ENCODE results near the gene METTL25B. TPM values are rescaled to one million over a fixed set of nuclear protein-coding genes. Genes with fewer than 3 reads are reported as not detected.
A peak's percentile ranks its signal among the peaks of the same experiment; 100 is the strongest.

Gene METTL25B
- total RNA-seq, 2 experiments from 2014 or later = 44.0 to 49.6 TPM

DNA sequence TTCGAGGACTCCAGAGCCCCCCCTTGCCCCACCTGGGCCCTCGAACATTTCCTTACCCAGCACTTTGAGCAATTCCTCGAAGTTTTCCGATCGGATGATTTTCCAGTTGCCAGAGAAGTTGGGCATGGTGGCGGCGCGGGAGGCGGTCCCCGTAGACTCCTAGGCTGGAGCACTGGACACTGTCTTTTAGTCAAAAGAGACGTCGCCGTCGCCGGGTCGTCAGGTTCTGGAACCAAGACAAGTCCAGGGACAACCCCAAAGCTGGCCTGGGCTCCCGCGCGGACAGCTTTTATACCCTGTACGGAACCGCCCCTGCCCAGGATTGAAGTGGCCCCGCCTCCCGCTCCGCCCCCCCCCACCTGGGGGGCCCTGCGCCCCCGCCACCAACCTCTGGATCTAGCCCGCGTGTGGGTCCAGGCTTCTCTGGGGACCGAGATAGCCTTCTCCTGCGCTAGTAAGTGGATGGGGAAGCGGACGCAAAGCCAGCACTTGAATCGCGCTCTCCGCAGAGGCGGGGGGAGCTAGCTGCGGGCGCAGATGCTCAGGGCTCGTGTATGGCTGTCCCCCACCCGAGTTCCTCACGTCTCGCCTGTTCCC is 22.9 kb upstream of the METTL25B start, which contains the start of gene CRABP2:
Gene CRABP2, minus strand, starts transcription at position 263 of the 597 bp plus-strand sequence. Its CDS starts 137 bp downstream, at position 126.
- Mint-ChIP-seq H3K9me3 (ENCODE audit: low read depth) (no peaks in the 10 kb centered on the region), H3K36me3 (no peaks in the 10 kb centered on the region), H3K27ac (no peak within 1 kb of the TSS), H3K27me3 (peaks cover 43% of the 10 kb centered on the region), H3K4me1 (peaks cover 22% of the 10 kb centered on the region), H3K4me3 (peak within 1 kb of the TSS; percentile 56)
- peak; percentile 40 for ATAC-seq
- DNase-seq = peak; percentile 46
- CTCF ChIA-PET = interaction anchor here (0.6 to 12.5 kb wide), 16 partner anchors 8 to 320 kb away, joined by 3 to 286 read pairs (median 7); partner anchors contain the start of genes HDGF, METTL25B, NES and NTRK1

DNA sequence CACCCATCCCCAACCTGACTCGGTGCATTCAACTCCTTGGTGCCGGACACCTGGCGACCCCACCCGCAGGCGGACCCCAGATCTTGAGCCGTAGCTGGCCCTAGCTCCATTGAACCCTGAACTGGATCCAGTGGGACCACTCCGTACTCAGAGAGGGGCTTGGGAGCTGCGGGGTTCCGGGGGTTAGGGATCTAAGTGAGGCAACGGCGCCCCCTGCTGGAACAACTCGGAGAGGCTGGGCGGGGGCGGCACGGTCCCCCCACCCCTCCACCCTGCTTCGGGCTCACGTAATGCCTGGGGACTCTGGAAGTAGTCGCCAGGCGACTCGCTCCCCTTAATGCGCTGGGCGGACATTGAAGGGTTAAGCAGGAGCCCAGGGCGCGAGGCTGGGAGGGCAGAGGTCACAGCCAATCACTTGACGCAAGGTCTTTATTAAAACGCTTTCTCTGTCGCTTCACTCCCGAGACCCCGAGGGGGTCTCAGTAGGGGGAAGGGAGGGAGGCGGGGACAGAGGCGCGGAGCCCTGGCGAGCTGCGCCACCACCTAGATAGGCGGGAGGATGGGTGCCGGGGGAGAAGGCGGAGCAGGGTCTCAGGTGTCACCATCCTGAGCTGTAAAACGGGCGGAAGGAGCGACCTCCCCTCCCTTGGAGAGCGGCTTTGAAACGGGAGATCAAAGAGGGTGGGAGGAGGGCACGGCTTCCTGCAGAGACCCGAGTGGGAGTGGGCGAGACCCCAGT is 22.2 kb upstream of the METTL25B start:
- DNase-seq (peak; percentile 70), ATAC-seq (peak; percentile 77)
- Mint-ChIP-seq H3K36me3 (no peaks in the 10 kb centered on the region), H3K4me1 (peaks cover 20% of the 10 kb centered on the region), H3K4me3 (peak overlapping the region; percentile 56), H3K27me3 (peaks cover 43% of the 10 kb centered on the region), H3K9me3 (ENCODE audit: low read depth) (no peaks in the 10 kb centered on the region), H3K27ac (no peak overlapping the region)
- CTCF ChIA-PET = interaction anchor here (0.6 to 12.5 kb wide), 24 partner anchors 9 to 320 kb away, joined by 3 to 286 read pairs (median 4); partner anchors contain the start of genes HDGF, METTL25B, NES and NTRK1

DNA sequence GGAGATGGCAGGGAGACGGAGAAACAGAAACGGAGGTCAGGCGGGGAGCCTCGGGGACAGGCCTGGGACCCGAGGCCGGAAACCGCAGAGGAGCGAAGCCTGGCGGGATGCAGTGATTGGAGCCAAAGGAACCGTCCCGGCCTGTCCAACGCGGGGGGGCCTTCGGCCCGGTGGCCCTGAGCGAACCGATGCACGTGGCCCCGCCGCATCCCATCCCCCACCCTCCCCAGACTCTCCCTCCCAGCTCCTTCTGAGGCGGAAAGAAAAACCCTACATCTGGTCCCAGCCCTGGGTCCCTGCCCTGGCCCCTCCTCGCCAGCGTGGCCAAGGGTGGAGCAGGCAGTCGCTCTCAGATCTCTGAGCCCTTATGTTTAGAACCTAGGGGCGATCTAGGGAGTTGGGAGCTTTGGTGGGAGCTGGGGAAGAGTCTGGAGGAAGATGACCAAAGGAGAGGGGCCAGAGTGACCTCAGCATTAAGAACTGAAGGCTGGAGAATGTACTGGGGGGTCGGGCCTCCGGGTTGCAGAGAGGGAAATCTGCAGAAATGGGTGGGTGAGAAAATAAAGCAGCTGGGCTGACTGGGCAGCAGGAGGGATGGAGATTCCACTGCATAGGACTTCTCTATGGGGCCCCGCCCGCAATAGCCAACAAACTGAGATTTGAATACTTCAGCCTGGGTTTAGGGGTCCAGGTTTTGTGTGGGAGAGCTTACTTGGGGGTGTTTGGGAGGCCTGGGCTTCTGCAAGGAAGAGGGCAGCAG is 21.4 kb upstream of the METTL25B start:
- ATAC-seq (no peak), DNase-seq (no peak)
- no peak overlapping the region for H3K27ac Mint-ChIP-seq
- no peaks in the 10 kb centered on the region for H3K9me3 Mint-ChIP-seq (ENCODE audit: low read depth)
- peaks cover 40% of the 10 kb centered on the region for H3K27me3 Mint-ChIP-seq
- H3K4me1 Mint-ChIP-seq = peaks cover 20% of the 10 kb centered on the region
- CTCF ChIA-PET = interaction anchor here (0.6 to 12.5 kb wide), 20 partner anchors 9 to 321 kb away, joined by 3 to 286 read pairs (median 5); partner anchors contain the start of genes HDGF, METTL25B, NES and NTRK1
- peak overlapping the region; percentile 56 for H3K4me3 Mint-ChIP-seq
- H3K36me3 Mint-ChIP-seq = no peaks in the 10 kb centered on the region

DNA sequence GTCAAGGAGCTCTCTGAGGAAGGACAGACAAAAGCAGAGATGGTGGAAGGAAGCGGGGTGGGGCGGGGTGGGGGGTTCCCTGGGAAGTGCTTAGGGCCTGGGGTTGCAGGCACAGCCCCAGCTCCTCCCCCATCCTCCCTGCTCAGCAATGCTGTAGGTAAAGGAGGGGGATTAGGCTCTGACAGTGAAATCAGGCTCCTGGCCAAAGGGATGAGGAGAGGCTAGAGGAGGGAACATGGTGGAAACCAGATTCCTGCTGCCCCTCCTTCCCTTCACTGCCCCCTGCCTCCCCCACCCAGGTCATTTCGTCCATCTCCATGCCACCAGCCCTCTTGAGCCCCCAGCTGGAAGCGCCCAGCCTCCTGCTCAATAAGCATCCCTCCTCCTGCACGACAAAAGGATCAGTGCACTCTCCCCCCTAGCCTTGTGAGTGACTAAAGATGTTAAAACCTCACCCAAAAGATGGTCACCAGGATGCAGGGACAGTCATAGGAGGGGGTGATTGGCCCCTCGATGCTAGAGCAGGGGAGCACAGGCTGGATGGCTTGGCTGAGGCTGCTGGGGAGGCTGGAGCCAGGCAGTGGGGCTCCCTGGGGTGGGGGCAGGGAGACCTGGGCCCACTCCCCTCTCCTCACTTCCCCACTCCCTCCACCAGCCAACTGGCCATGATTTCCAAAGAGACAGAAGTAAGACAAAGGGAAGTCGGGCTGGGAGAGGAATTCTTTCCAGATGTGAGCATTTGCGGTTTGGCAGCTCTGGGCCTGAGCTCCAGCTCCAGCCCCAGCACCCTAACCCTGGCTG is 20.7 kb upstream of the METTL25B start:
- no peak for ATAC-seq
- no peak overlapping the region for H3K27ac Mint-ChIP-seq
- no peak for DNase-seq
- peaks cover 40% of the 10 kb centered on the region for H3K27me3 Mint-ChIP-seq
- CTCF ChIA-PET = interaction anchor here (0.8 to 12.5 kb wide), 13 partner anchors 8 to 183 kb away, joined by 3 to 286 read pairs (median 10); partner anchors contain the start of genes METTL25B, NES and NTRK1
- H3K4me3 Mint-ChIP-seq = no peak overlapping the region
- H3K4me1 Mint-ChIP-seq = peaks cover 20% of the 10 kb centered on the region
- no peaks in the 10 kb centered on the region for H3K36me3 Mint-ChIP-seq
- H3K9me3 Mint-ChIP-seq (ENCODE audit: low read depth) = no peaks in the 10 kb centered on the region

DNA sequence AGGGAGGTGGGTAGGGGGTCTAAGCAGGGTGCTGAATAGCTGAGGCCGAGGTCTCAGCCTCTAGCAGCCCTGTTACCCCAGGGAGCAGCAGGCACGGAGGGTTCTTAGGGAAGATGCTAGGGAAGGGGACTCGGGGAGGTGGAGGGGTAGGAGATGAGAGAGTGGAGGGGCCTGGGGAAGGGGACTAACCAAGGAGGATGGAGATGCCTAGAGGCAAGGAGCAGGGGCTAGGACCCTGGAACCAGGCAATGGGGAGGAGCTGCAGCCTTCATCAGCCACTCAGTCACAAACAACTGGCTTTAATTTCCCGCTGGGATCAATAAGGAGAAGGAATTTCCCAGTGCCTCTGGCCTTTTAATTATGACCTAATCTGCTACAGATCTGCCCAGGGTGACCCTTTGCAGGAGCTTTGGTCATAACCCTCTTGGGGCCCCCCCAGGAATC is 20.0 kb upstream of the METTL25B start:
- H3K27ac Mint-ChIP-seq = no peak overlapping the region
- H3K4me3 Mint-ChIP-seq = no peak overlapping the region
- no peaks in the 10 kb centered on the region for H3K36me3 Mint-ChIP-seq
- no peak for DNase-seq
- H3K27me3 Mint-ChIP-seq = peaks cover 37% of the 10 kb centered on the region
- CTCF ChIA-PET = interaction anchor here (0.8 to 12.5 kb wide), 5 partner anchors 18 to 100 kb away, joined by 3 to 286 read pairs (median 8); no protein-coding TSS in a partner anchor
- H3K9me3 Mint-ChIP-seq (ENCODE audit: low read depth) = no peaks in the 10 kb centered on the region
- peaks cover 20% of the 10 kb centered on the region for H3K4me1 Mint-ChIP-seq
- ATAC-seq = no peak

DNA sequence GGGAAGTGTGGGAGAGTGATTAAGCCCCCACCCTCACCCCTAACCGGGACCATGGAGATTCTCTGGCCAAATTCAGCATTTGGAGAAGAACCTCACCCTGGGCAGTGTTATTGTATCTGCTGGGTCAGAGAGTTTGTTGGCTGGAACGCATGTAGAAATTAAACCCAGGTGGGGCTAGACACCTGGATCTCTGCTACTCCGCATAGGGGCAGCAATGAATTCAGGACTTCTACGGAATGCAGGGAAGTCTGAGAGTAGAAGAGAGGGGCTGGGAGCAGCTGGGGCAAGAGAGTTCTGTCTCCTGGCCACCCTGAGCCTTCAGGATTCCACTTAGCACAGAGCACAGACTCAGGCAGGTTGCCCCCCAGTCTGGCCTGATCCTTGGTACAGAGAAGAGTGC is 19.2 kb upstream of the METTL25B start:
- CTCF ChIA-PET = interaction anchor here (0.8 to 12.5 kb wide), 4 partner anchors 17 to 49 kb away, joined by 3 to 286 read pairs (median 37); no protein-coding TSS in a partner anchor
- no peak overlapping the region for H3K4me3 Mint-ChIP-seq
- ATAC-seq = no peak
- H3K36me3 Mint-ChIP-seq = no peaks in the 10 kb centered on the region
- H3K27ac Mint-ChIP-seq = no peak overlapping the region
- no peak for DNase-seq
- H3K9me3 Mint-ChIP-seq (ENCODE audit: low read depth) = no peaks in the 10 kb centered on the region
- H3K4me1 Mint-ChIP-seq = peaks cover 20% of the 10 kb centered on the region
- H3K27me3 Mint-ChIP-seq = peaks cover 29% of the 10 kb centered on the region

DNA sequence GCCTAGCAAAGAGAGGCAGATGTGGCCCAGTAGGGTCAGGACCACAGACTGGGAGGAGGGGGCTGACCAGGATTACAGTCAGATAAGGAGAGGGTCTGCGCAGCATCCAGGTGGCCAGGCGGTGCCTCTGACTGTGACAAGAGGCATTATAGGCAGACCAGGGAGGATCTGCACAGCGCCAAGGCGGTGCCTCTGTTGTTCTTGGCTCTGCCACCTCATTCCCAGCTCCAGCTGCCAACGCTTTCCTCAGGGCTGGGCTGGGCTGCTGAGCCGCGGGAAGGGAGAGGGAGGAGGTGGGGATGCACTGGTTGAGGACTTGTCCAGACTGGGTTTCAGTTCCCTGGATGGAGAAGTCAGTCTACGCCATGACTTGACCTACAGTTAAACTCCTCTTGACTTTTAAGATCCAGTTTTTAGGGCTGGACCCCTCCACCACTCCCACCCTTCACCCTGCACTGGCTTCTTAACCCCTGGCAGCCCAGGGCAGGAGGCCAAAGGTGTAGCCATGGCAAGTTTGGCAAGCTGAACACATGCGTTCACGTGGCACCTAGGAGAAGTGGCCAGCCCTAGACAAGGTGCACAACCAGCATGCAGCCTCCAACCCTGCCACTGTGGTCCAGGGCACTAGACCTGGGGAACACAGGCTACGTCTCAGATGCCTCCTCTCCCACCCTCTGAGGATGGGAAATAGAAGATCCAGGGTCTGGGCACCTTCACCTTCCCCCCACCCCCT is 18.3 kb upstream of the METTL25B start:
- ATAC-seq (no peak), DNase-seq (no peak)
- peaks cover 19% of the 10 kb centered on the region for H3K4me1 Mint-ChIP-seq
- CTCF ChIA-PET = interaction anchor here (0.9 to 12.5 kb wide), 3 partner anchors 16 to 25 kb away, joined by 3 to 286 read pairs (median 77); no protein-coding TSS in a partner anchor
- no peaks in the 10 kb centered on the region for H3K9me3 Mint-ChIP-seq (ENCODE audit: low read depth)
- H3K36me3 Mint-ChIP-seq = no peaks in the 10 kb centered on the region
- H3K4me3 Mint-ChIP-seq = no peak overlapping the region
- peaks cover 20% of the 10 kb centered on the region for H3K27me3 Mint-ChIP-seq
- no peak overlapping the region for H3K27ac Mint-ChIP-seq

DNA sequence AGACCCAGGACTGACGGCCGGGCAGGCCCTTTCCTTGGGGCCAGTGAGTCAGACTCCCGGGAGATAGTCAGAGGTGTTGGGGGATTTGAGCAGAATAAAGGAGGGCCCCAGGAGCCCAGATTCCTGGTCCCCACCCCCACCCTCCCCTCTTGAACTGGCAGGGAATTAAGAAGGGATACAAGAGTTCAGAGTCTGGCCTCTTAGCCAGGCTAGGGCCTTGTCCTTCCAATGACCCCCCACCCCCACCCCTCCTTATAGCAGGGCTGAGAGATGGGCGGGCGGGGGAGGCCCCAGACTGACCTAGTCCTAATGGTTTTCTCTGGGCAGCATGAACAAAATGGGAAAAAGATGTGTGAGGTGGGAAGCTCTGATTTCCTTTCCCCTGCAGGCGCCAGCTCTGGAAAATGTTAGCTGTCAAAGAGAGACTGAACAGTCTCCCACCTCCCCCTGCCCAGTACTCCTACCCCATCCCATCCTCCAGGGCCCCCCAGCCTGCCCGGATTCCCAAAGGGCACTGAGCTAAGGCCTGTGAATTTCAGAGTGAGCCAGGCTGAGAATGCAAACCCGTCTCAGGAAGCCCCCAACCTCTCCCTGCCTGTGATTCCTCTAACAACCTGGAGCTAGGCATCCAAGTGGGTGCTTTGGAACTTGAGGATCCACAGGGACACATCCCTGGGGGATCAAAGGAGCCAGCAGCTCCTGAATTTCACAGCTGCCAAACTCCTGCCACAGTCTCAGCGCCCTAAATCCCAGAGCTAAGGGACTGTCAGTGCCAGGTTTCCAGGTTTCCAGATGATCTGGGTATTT is 17.1 kb upstream of the METTL25B start:
- CTCF ChIA-PET = interaction anchor here (0.7 to 8.2 kb wide), 9 partner anchors 9 to 87 kb away, joined by 3 to 77 read pairs (median 3); no protein-coding TSS in a partner anchor
- H3K4me1 Mint-ChIP-seq = peaks cover 10% of the 10 kb centered on the region
- H3K4me3 Mint-ChIP-seq = no peak overlapping the region
- no peak for ATAC-seq
- H3K27ac Mint-ChIP-seq = no peak overlapping the region
- no peak for DNase-seq
- peaks cover 3% of the 10 kb centered on the region for H3K36me3 Mint-ChIP-seq
- peaks cover 8% of the 10 kb centered on the region for H3K27me3 Mint-ChIP-seq
- H3K9me3 Mint-ChIP-seq (ENCODE audit: low read depth) = no peaks in the 10 kb centered on the region

DNA sequence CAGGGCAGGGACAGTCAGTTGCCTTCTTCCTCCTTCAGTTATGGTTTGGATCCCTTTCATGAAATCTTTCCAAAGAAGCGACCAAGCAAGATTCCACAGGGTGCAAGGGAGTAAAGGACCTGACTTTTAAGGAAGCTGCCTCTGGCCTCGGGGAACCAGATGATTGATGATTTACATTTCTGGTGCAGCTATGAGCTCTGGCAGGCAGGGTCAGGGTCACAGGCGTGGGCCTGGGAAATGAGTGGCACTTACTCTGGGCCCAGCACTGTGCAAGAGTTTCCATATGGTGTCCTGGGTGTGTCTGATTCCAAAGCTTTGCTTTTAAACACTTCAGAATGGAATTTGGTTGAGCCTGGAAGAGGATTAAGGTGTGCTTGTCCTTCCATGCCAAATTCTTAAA is 15.6 kb upstream of the METTL25B start:
- ATAC-seq (no peak), DNase-seq (no peak)
- no peaks in the 10 kb centered on the region for H3K9me3 Mint-ChIP-seq (ENCODE audit: low read depth)
- no peak overlapping the region for H3K4me3 Mint-ChIP-seq
- H3K27me3 Mint-ChIP-seq = no peaks in the 10 kb centered on the region
- no peak overlapping the region for H3K27ac Mint-ChIP-seq
- CTCF ChIA-PET = interaction anchor here (0.6 to 8.2 kb wide), 7 partner anchors 12 to 85 kb away, joined by 3 to 77 read pairs (median 3); no protein-coding TSS in a partner anchor
- H3K4me1 Mint-ChIP-seq = peaks cover 2% of the 10 kb centered on the region
- H3K36me3 Mint-ChIP-seq = peaks cover 8% of the 10 kb centered on the region

DNA sequence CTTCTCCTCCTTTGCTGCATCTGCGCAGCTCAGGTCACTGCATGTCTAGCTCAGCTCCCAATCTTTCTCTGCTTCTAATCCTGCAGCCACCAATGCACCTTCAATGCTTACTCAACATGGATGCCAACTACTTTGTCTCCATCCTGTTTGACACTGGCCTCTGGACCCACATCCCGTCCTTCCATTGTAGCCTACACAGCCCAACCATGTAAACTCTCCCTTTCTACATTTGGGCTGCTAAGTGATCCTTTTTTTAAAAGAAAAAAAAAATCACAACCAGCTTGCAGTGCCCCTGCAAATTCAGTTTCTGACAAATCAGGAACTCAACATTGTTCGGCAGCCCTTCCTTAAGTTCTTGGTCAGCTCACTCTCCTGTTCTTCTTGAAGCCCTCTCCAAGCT is 13.4 kb upstream of the METTL25B start:
- no peak for ATAC-seq
- CTCF ChIA-PET = interaction anchor here (0.8 to 8.2 kb wide), 7 partner anchors 8 to 178 kb away, joined by 3 to 77 read pairs (median 10); partner anchors contain the start of gene CRABP2
- no peaks in the 10 kb centered on the region for H3K9me3 Mint-ChIP-seq (ENCODE audit: low read depth)
- H3K36me3 Mint-ChIP-seq = peaks cover 9% of the 10 kb centered on the region
- H3K27me3 Mint-ChIP-seq = no peaks in the 10 kb centered on the region
- peaks cover 2% of the 10 kb centered on the region for H3K4me1 Mint-ChIP-seq
- H3K27ac Mint-ChIP-seq = no peak overlapping the region
- no peak for DNase-seq
- no peak overlapping the region for H3K4me3 Mint-ChIP-seq

DNA sequence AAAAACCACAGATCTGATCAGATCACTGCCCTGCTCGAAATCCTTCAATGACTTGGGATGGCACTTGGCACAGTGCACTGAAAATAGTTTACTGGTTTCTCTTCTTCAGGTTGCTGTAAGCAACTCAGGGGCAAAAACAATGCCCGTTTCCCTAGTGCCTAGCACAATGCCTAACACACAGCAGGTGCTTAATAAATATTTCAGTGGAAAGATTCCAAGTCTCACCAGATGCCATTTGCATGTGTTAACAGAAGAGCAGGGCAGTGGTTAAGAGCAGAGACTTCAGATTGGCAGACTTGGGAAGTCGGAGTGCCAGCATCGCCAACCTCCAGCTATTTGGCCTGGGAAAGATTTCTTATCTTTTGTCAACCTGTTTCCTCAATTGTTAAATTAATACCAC is 10.9 kb upstream of the METTL25B start:
- ATAC-seq = no peak
- CTCF ChIA-PET = interaction anchor here (1.0 to 8.2 kb wide), 4 partner anchors 9 to 58 kb away, joined by 3 to 77 read pairs (median 17); partner anchors contain the start of gene CRABP2
- Mint-ChIP-seq H3K9me3 (ENCODE audit: low read depth) (no peaks in the 10 kb centered on the region), H3K4me3 (no peak overlapping the region), H3K4me1 (peaks cover 15% of the 10 kb centered on the region), H3K27ac (no peak overlapping the region), H3K36me3 (peaks cover 20% of the 10 kb centered on the region), H3K27me3 (no peaks in the 10 kb centered on the region)
- DNase-seq = no peak
